HepG2 (cell line): ENCODE results near the gene MED12L. TPM values are rescaled to one million over a fixed set of nuclear protein-coding genes. Genes with fewer than 3 reads are reported as not detected.
A peak's percentile ranks its signal among the peaks of the same experiment; 100 is the strongest.

Source experiments
- CHD2 ChIP-seq: IDR thresholded peaks from 2 replicates; pipeline ENCODE4 v1.6.1; 2011; ENCODE audit warnings: low read depth, low read length, improper control_type of control experiment
- KDM5A ChIP-seq: fragments of 200-600 bp; sonication (generic); IDR thresholded peaks from 2 replicates; pipeline ENCODE4 v1.7.0; 2018; ENCODE audit warnings: antibody characterized with exemption, mild to moderate bottlenecking, low read length, borderline replicate concordance
- MIXL1 ChIP-seq: IDR thresholded peaks from 2 replicates; pipeline ENCODE4 v1.6.1; 2016
- NFKBIZ ChIP-seq: IDR thresholded peaks from 2 replicates; pipeline ENCODE4 v1.6.1; 2018; ENCODE audit warnings: missing genetic modification reagents, missing compliant biosample characterization
- SALL2 ChIP-seq: sonication (generic); formaldehyde crosslinking; IDR thresholded peaks from 2 replicates; pipeline ENCODE4 v1.8.1; 2023; ENCODE audit warnings: mild to moderate bottlenecking, missing genetic modification reagents, inconsistent platforms
- SOX6 ChIP-seq, 2 experiments: fragments of 450-650 bp in 1 of 2; sonication (generic) in 1 of 2; formaldehyde crosslinking in 1 of 2; IDR thresholded peaks; 2 replicates each; pipeline versions ENCODE4 v1.4.0 to v1.6.1; 2017 to 2020; ENCODE audit warnings: antibody characterized with exemption in 1 of 2, mild to moderate bottlenecking in 1 of 2, missing genetic modification reagents in 1 of 2
- ZNF234 ChIP-seq: sonication (generic); formaldehyde crosslinking; conservative IDR thresholded peaks from 2 replicates; pipeline ENCODE4 v1.5.1; 2020; ENCODE audit warnings: mild to moderate bottlenecking, missing genetic modification reagents
- ZNF256 ChIP-seq: sonication (generic); formaldehyde crosslinking; conservative IDR thresholded peaks from 2 replicates; pipeline ENCODE4 v1.4.0; 2020; ENCODE audit warnings: missing genetic modification reagents
- ZNF34 ChIP-seq: sonication (generic); formaldehyde crosslinking; IDR thresholded peaks from 2 replicates; pipeline ENCODE4 v1.4.0; 2020; ENCODE audit warnings: mild to moderate bottlenecking, missing genetic modification reagents, borderline replicate concordance
- ZNF451 ChIP-seq: sonication (generic); formaldehyde crosslinking; IDR thresholded peaks from 2 replicates; pipeline ENCODE4 v1.5.0; 2020; ENCODE audit warnings: mild to moderate bottlenecking, missing genetic modification reagents
- ZNF577 ChIP-seq: sonication (generic); formaldehyde crosslinking; IDR thresholded peaks from 2 replicates; pipeline ENCODE4 v1.4.0; 2020; ENCODE audit warnings: mild to moderate bottlenecking, low read depth, missing genetic modification reagents, borderline replicate concordance
- ZNF749 ChIP-seq: sonication (generic); formaldehyde crosslinking; IDR thresholded peaks from 2 replicates; pipeline ENCODE4 v1.8.0; 2022; ENCODE audit warnings: mild to moderate bottlenecking, missing genetic modification reagents, moderate library complexity, borderline replicate concordance
- polyA plus RNA-seq, 8 experiments: library from polyadenylated mRNA; depleted of rRNA in 3 of 8; stranded (reverse) in 7 of 8; unstranded in 1 of 8; fragments of >200 nt; fragmentation: Illumina TruSeq in 4 of 8; extraction: Trizol in 4 of 8; gene quantifications; 2 replicates each; pipeline versions ENCODE4 v1.2.1 to v1.2.3, GENCODE V29; 2011 to 2016; ENCODE audit warnings: low read depth in 4 of 8, missing spikeins in 1 of 8, mixed read lengths in 1 of 8; ENCODE audit not compliant: insufficient read depth in 1 of 8
- total RNA-seq, 5 experiments: library from RNA; depleted of rRNA; stranded (reverse); fragments of >200 nt; fragmentation: Illumina TruSeq; extraction: Trizol; gene quantifications; 2 replicates each; pipeline ENCODE4 v1.2.3, GENCODE V29; 2016; ENCODE audit warnings: low read depth in 1 of 5
- TF ChIP-seq, protein P1 (sequence below): sonication (generic); formaldehyde crosslinking; conservative IDR thresholded peaks from 2 replicates; pipeline ENCODE4 v1.4.0; 2020; ENCODE audit warnings: missing genetic modification reagents
- TF ChIP-seq, protein P2 (sequence below): IDR thresholded peaks from 2 replicates; pipeline ENCODE4 v1.6.1; 2016
- TF ChIP-seq, protein P3 (sequence below): sonication (generic); formaldehyde crosslinking; IDR thresholded peaks from 2 replicates; pipeline ENCODE4 v1.5.0; 2020; ENCODE audit warnings: missing genetic modification reagents, mild to moderate bottlenecking, borderline replicate concordance
- TF ChIP-seq, protein P4 (sequence below): IDR thresholded peaks from 2 replicates; pipeline ENCODE4 v1.6.1; 2016; ENCODE audit warnings: low read depth, missing genetic modification reagents, missing compliant biosample characterization
- TF ChIP-seq, protein P5 (sequence below): sonication (generic); formaldehyde crosslinking; IDR thresholded peaks from 2 replicates; pipeline ENCODE4 v1.4.0; 2020; ENCODE audit warnings: mild to moderate bottlenecking, missing genetic modification reagents

MED12L gene
- total and polyA plus RNA-seq, 2 of the 13 experiments (the other 11 are each of a cell fraction or from before 2014, with no cell fraction given), result 0.07 to 0.64 TPM

DNA sequence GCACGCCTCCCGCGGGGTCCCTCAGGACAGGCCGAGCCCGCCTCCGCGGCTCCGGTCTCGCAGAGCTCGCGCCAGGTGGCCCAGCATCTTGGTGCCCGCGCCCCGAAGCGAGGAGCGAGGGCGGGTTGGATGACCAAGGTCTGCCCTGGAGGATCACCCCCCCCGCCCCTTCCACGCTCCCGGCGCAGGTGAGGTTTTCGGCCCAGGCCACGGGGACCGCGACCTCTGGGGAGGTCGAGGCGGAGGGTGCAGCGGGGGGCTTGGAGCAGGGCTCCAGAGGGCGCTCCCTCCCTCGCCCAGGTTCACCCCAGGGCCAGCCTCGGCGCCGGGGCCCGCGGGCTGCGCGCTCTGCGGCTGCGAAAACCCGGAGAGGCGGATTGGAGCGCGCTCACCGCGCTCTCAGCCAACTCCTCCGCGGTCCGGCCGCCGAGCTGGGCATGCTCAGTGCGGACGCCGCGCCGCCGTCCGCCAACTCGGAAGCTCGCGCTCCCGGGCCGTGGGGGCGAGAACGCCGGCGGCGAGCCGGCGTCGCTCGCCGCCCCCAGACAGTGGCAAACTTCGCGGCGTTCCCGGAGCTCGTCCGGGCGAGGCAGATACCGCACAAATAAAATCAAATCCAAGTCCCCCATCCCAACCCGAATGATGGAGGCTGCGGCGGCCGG lies at the start of gene MED12L (continued):
- TF ChIP-seq, protein P1, sequence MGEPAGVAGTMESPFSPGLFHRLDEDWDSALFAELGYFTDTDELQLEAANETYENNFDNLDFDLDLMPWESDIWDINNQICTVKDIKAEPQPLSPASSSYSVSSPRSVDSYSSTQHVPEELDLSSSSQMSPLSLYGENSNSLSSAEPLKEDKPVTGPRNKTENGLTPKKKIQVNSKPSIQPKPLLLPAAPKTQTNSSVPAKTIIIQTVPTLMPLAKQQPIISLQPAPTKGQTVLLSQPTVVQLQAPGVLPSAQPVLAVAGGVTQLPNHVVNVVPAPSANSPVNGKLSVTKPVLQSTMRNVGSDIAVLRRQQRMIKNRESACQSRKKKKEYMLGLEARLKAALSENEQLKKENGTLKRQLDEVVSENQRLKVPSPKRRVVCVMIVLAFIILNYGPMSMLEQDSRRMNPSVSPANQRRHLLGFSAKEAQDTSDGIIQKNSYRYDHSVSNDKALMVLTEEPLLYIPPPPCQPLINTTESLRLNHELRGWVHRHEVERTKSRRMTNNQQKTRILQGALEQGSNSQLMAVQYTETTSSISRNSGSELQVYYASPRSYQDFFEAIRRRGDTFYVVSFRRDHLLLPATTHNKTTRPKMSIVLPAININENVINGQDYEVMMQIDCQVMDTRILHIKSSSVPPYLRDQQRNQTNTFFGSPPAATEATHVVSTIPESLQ (CRISPR knock-in tag), result no peak
- no peak for TF ChIP-seq ZNF34 (CRISPR knock-in tag)
- TF ChIP-seq, protein P2, sequence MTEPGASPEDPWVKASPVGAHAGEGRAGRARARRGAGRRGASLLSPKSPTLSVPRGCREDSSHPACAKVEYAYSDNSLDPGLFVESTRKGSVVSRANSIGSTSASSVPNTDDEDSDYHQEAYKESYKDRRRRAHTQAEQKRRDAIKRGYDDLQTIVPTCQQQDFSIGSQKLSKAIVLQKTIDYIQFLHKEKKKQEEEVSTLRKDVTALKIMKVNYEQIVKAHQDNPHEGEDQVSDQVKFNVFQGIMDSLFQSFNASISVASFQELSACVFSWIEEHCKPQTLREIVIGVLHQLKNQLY (CRISPR knock-in tag), result no peak
- no peak for TF ChIP-seq CHD2
- no peak for TF ChIP-seq MIXL1 (CRISPR knock-in tag)
- TF ChIP-seq, protein P3, sequence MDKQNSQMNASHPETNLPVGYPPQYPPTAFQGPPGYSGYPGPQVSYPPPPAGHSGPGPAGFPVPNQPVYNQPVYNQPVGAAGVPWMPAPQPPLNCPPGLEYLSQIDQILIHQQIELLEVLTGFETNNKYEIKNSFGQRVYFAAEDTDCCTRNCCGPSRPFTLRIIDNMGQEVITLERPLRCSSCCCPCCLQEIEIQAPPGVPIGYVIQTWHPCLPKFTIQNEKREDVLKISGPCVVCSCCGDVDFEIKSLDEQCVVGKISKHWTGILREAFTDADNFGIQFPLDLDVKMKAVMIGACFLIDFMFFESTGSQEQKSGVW (CRISPR knock-in tag), result no peak
- TF ChIP-seq ZNF256 (CRISPR knock-in tag), result no peak
- no peak for TF ChIP-seq KDM5A
- no peak for TF ChIP-seq ZNF234 (CRISPR knock-in tag)
- TF ChIP-seq ZNF577 (CRISPR knock-in tag), result no peak
- TF ChIP-seq, protein P4, sequence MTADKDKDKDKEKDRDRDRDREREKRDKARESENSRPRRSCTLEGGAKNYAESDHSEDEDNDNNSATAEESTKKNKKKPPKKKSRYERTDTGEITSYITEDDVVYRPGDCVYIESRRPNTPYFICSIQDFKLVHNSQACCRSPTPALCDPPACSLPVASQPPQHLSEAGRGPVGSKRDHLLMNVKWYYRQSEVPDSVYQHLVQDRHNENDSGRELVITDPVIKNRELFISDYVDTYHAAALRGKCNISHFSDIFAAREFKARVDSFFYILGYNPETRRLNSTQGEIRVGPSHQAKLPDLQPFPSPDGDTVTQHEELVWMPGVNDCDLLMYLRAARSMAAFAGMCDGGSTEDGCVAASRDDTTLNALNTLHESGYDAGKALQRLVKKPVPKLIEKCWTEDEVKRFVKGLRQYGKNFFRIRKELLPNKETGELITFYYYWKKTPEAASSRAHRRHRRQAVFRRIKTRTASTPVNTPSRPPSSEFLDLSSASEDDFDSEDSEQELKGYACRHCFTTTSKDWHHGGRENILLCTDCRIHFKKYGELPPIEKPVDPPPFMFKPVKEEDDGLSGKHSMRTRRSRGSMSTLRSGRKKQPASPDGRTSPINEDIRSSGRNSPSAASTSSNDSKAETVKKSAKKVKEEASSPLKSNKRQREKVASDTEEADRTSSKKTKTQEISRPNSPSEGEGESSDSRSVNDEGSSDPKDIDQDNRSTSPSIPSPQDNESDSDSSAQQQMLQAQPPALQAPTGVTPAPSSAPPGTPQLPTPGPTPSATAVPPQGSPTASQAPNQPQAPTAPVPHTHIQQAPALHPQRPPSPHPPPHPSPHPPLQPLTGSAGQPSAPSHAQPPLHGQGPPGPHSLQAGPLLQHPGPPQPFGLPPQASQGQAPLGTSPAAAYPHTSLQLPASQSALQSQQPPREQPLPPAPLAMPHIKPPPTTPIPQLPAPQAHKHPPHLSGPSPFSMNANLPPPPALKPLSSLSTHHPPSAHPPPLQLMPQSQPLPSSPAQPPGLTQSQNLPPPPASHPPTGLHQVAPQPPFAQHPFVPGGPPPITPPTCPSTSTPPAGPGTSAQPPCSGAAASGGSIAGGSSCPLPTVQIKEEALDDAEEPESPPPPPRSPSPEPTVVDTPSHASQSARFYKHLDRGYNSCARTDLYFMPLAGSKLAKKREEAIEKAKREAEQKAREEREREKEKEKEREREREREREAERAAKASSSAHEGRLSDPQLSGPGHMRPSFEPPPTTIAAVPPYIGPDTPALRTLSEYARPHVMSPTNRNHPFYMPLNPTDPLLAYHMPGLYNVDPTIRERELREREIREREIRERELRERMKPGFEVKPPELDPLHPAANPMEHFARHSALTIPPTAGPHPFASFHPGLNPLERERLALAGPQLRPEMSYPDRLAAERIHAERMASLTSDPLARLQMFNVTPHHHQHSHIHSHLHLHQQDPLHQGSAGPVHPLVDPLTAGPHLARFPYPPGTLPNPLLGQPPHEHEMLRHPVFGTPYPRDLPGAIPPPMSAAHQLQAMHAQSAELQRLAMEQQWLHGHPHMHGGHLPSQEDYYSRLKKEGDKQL (CRISPR knock-in tag), result no peak
- peak; percentile 62; the same call in 1 of the 2 replicates for TF ChIP-seq ZNF749 (CRISPR knock-in tag)
- TF ChIP-seq, protein P5, sequence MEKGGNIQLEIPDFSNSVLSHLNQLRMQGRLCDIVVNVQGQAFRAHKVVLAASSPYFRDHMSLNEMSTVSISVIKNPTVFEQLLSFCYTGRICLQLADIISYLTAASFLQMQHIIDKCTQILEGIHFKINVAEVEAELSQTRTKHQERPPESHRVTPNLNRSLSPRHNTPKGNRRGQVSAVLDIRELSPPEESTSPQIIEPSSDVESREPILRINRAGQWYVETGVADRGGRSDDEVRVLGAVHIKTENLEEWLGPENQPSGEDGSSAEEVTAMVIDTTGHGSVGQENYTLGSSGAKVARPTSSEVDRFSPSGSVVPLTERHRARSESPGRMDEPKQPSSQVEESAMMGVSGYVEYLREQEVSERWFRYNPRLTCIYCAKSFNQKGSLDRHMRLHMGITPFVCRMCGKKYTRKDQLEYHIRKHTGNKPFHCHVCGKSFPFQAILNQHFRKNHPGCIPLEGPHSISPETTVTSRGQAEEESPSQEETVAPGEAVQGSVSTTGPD, result no peak
- no peak for TF ChIP-seq ZNF451 (CRISPR knock-in tag)
- TF ChIP-seq NFKBIZ (CRISPR knock-in tag), result no peak
- peak; percentile 61 for TF ChIP-seq SALL2 (CRISPR knock-in tag)
- no peak for TF ChIP-seq SOX6 (IDR thresholded peaks at IDR 0.05)
- TF ChIP-seq SOX6 (CRISPR knock-in tag; IDR thresholded peaks at IDR 0.05), result peak; percentile 53; the same call in 1 of the 2 replicates
